NOMO-1 treated with dmso at 0.1 percent for 144 hours (cell line): Measurements from ENCODE around the gene NDC1.
"Not testable (repeated sequence)": the region's sequence is repeated elsewhere in the genome, so short reads cannot be mapped to it uniquely, and the experiment has no call there.

Experiments
- DNase-seq: peaks from one replicate; lab custom pipeline; 2025; ENCODE audit not compliant: unreplicated experiment; lab: John Stamatoyannopoulos, UW

The NDC1 gene

DNA sequence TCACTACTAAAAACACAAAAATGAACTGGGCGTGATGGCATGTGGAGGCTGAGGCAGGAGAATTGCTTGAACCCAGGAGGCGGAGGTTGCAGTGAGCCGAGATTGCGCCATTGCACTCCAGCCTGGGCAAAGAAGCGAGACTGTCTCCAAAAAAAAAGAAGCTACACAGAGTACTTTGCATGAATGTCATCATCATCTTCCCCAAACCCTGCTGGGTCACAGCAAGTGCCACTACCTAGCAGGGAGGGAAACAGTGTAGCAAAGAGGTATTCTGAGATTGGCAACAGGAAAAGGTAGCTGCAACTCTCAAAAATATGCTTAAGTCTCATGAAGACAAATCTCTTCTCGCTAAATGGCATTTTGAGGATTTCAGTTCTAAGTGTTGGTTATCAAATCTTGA lies 12.8 kb downstream of the NDC1 start:
- DNase-seq: no peak

DNA sequence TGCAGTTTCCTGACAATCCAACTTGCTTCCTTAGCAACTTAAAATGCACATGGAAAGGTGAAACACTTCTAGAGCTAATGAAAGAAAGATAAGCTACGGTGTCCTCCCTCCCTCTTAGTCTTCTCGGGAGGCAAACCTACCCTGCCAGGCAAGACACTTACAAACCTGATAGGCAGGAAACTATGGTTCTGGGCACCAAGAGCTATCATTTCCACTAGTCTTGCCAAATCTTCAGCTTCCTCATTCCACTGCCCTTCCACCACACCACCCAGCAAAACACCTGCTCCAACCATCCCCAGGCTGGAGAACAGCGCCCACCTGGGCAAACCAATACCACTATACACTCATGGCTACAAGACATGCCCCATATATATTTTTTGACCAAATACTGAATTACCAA lies 15.2 kb downstream of the NDC1 start:
- no peak for DNase-seq

GRCh38 chr1:53821380-53821779 lies 16.7 kb downstream of the NDC1 start:
- no peak for DNase-seq

- no peak for DNase-seq
These were observed 18.7 kb downstream of the NDC1 start for GRCh38 chr1:53819387-53819786.

DNA sequence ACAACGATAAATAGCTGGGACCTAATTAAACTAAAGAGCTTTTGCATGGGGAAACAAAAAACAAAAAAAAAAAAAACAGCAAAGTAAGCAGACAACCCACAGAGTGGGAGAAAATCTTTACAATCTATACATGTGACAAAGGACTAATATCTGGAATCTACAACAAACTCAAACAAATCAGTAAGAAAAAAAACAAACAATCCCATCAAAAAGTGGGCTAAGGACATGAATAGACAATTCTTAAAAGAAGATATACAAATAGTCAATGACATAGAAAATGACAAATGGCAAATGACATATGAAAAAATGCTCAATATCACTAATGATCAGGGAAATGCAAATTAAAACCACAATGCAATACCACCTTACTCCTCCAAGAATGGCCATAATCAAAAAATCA lies 21.5 kb downstream of the NDC1 start:
- not testable (repeated sequence) for DNase-seq

DNA sequence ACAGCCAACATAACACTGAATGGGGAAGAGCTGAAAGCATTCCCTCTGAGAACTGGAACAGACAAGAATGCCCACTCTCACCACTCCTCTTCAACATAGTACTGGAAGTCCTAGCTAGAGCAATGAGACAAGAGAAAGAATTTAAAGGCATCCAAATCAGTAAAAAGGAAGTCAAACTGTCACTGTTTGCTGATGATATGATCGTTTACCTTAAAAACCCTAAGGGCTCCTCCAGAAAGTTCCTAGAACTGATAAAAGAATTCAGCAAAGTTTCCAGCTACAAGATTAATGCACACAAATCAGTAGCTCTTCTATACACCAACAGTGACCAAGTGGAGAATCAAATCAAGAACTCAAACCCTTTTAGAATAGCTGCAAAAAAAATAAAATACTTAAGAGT lies 22.6 kb downstream of the NDC1 start:
- not testable (repeated sequence) for DNase-seq

GRCh38 chr1:53811414-53811851 lies 26.7 kb downstream of the NDC1 start:
- no peak for DNase-seq

- DNase-seq: no peak
These were observed 27.6 kb downstream of the NDC1 start for GRCh38 chr1:53810497-53810896.

- DNase-seq: no peak
These were observed 28.1 kb downstream of the NDC1 start for GRCh38 chr1:53810007-53810406.

- DNase-seq: no peak
These were observed 30.2 kb downstream of the NDC1 start for GRCh38 chr1:53807916-53808315.

GRCh38 chr1:53804791-53805505 lies 33.1 kb downstream of the NDC1 start:
- no peak for DNase-seq

DNA sequence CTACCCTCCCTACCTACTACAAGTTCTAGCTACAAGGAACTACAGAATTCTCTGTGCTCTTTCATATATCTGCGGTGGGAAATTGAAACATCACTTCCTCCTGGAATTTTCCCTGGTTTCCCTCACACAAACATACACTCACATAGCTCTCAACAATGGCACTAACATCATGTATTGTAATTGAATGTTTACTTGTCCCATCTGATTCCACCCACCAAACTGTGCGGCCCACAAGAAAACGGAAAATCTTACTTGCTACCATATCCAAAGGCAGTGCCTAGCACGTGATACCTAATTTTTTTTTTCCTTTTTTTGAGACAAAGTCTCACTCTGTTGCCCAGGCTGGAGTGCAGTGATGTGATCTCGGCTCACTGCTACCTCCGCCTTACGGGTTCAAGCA lies 33.9 kb downstream of the NDC1 start:
- DNase-seq: no peak

DNA sequence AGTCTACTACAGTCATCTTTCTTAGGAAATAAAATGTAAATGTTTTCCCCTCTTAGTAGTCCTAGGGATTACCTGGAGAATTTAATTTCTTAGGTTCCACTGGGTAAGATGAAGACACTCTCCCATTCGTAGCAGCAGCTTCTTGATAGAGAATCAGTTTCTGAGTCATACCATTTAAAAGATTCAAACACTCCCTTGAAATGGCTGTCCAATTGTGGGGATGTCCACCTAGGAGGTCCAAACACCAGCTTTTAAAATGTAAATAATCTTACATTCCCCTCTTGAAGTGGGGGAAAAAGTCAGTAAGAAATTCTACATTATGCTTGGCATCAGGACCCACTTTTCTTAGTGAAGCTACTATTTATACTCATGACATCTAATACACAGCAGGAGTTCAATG lies 37.5 kb downstream of the NDC1 start:
- no peak for DNase-seq

- no peak for DNase-seq
These were observed 39.0 kb downstream of the NDC1 start for GRCh38 chr1:53799141-53799540.

GRCh38 chr1:53792806-53793205 lies 45.3 kb downstream of the NDC1 start:
- no peak for DNase-seq

- DNase-seq: no peak
These were observed 50.4 kb downstream of the NDC1 start for GRCh38 chr1:53787655-53788054.

DNA sequence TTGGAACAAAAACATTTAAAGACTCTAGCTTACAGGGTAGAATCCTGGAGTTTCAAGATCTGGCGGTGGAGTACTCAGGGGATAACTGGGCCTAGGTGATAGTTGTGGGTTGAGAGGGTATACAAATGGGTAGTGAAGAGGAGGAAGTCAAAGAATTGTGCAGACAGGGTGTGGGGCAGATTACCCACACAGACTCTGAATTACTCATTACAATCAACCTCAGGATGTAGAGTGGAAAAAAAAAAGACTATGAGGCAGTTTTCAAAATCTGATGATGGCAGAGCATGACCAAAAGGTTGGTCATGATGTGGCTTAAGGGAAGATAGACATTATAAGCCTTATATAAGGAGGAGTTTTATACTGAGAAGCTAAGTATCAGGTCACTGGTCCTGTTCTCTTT lies 55.0 kb downstream of the NDC1 start:
- DNase-seq: no peak

- no peak for DNase-seq
These were observed 56.4 kb downstream of the NDC1 start for GRCh38 chr1:53781654-53782053.

- no peak for DNase-seq
These were observed 60.8 kb downstream of the NDC1 start for GRCh38 chr1:53777272-53777671.

DNA sequence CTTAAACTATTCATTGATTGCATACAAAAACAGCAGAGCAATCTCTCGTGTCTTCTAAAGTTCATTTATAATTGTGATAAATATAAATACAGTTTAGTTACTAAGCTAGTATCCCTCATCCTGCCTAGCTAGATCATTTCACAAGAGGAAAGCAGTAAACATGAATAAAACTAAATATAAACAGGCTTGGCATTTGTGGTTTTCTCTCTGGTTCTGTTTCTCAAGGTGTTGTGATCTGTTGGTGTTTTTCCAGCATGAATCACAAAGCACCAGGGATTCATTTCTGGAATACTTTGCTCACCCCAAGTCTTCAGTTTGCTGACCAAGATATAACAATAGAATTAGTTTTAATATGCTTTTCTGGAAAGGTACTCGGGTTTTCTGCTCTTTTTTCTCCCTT lies 66.4 kb downstream of the NDC1 start:
- no peak for DNase-seq

- DNase-seq: no peak
These were observed 68.3 kb downstream of the NDC1 start for GRCh38 chr1:53769780-53770179.

- no peak for DNase-seq
These were observed 68.9 kb downstream of the NDC1 start for GRCh38 chr1:53769184-53769583.

DNA sequence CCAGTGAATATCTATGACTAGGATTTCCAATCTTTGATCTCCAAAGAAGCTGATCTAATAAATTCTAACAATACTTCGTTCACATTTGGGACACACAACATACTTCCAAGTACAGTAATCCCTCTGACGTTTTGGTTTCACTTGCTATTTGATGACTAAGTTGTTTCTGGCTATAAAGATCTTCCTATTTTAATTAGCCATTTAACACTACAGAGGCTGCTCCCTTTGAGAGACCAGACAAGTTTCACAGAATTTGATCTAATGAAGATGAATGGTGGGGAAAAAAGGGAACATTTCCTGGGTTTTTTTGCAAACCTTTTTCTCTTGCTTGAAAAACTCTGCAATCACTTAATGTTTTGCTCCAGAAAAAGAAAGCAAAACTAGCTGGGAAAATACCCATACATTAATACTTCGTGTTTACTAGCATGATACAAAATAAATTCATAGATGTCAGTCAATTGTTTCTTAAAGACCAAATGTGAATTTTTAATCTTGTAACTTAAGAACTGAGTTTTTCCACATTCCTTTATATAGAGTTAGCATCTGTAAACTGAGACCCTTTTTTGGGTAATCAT lies 71.2 kb downstream of the NDC1 start:
- DNase-seq: no peak
